SKM-1 treated with dmso at 0.1 percent for 144 hours (cell line): ENCODE measurements around the gene LDLRAD4.
A peak's percentile ranks its signal among the peaks of the same experiment; 100 is the strongest.

ENCODE experiments used
- DNase-seq: peaks from one replicate; lab custom pipeline; 2025; ENCODE audit not compliant: unreplicated experiment; lab: John Stamatoyannopoulos, UW

The LDLRAD4 gene

DNA sequence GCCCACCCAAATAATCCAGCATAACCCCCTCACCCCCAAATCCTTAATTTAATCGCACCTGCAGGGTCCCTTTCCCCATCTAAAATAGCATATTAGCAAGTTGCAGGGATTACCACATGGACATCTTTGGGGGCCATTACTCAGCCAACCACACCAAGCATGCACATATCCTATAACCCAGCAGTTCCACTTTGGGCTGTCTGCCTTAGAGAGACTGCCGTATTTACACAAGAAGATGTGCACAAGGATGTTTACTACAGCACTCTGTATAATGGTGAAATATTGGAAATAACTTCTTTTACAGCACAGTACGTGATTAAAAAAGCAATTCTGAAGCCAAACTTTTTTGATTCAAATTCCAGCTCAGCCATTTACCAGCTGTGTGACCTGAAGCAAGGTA is 17.3 kb upstream of the LDLRAD4 start:
- DNase-seq = no peak

DNA sequence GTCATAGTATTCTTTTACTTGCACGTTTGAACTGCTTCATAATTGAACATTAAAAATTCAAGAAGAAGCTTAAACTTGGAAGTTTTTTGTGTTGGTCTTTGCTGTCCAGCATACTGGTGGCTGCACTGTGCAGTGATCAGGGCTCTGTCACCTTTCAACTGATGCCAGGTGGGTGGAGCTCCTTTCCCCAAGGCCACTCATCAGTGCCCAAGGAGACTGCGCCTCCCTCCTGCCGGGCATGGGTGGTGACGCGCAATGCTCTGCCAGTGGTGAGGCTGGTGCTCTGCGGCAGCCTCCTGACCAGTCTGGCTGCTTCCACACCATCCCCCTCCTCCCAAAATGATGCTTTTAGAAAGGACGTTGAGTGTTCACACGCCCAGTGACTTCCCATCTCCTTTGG is 16.0 kb upstream of the LDLRAD4 start:
- no peak for DNase-seq

DNA sequence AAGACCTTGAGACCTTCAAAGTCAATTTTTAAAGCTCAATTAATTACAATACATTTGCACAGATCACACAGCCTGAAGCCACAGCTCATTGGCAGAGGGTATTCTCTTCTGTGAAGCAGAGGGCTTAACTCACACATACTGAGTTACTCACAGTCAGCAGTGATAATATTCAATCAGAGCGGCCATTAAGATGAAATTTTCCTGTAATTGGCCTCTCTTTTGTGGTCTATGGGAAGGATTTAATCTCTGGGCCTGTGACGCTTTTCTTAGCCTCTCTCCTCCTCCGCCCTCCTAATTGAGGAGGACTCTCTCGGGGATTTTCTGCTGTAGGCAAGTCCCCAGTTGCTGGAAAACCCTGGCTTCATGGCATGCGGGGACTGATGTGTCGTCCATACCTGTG is 12.3 kb upstream of the LDLRAD4 start:
- no peak for DNase-seq

DNA sequence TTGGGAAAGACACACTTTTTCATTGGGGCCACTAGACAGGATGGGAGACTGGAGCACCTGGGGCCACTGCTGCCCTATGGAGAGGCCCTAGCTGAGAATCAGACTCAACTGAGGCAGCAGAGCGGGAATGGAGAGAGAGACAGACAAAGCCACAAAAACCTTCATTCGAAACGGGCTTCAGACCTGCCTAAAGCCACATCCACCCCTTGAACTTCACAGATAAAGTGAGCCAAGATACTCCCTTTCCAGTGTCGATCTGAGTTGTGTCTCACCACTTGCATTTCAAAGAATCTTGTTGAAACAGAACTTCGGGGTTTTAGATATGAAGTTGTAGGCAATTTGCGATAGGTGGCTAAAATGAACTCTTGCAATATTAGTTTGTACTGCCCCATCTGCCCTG is 11.3 kb upstream of the LDLRAD4 start:
- no peak for DNase-seq

DNA sequence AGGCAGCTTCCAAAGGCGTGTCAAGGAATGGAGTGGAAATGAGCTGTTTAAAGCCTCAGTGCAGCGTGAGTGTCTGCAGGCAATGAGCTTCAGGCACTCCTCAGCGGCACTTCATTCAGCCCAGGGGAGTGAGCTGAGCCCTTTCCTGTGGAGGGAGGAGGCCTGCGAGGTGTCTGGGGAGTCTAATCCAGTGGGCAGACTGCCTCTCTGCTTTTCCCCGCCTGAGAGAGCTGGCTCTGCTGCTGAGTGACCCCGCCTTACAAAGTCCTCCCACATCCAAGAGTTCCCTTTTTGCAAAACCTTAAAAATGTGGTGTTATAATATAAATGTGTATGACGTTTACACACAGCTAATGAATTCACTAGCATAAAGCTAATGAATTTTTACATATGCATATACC is 7.0 kb upstream of the LDLRAD4 start:
- no peak for DNase-seq

DNA sequence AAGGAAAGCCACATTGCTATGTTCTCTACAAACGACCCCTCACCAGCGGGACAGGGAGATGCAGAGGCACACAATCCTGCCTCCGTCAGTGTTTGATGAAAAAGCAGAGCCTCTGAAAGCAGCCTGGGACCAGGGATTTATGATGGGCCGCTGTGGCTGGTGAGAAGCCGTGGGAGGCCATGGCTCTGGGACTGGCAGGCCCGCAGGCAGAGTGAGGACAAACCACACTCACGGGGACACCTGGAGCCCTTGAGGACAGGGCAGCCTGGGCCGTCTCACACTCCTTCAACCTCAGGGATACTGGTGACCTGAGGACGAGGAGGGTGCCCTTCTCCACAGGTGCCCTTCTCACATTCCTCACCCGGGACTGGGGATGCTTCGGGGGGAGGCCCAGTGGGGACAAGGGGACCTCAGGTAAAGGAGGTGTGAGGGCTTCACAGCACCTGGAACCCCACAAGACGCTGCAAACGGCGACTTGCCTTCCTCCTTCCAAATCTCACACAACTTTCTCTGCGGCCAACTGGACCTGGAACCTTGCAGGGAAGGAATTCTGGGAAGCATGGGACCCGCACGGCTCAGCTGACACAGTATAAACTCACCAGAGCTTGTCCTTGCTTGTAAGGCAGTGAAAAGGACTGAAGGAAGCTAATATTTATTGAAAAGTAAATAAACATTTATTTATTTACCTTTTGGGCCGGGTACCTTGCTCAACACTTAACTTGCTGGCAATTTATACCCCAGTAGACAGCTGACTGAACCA is 5.3 kb upstream of the LDLRAD4 start:
- DNase-seq = no peak

DNA sequence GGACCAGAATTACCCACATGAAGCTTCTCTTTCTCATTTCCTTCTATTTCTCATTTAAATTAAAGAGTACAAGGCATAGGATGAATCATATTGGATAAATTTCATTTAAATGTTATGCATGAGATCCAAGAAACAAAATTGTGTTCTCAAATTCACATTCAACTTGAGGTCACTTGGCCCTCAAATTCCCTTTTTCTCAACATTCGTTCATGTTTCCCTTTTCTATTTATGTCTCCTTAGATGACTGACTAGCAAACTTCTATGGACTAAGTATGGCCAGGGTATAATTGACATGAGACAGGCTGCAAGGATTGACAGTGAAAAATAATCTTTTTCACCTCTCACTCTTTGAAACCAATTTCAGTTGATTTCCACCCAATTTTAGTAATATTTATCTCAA is 4.0 kb upstream of the LDLRAD4 start:
- DNase-seq = no peak

DNA sequence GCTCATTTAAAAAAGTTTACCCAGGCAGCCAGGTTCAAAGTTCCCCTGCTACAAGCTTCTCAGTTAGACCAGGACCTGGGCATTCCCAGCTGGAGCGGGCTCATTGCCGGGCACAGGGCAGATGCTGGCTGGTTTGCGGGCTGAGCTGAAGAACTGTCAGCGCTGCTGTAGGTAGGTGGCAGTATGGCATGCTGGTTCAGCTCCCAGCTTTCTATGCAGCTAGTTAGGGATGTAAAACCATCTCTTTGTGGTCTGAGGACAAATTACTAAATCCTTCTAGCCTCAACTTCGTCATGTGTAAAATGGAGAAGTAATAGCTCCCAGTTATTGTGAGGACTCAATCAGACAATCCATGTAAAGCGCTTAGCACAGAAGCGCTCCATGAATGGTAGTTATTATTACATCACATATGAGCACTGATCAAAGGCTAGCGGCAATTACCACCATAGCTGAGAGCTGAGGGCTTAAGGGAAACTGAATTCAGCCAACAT is 2.4 kb upstream of the LDLRAD4 start:
- peak; percentile 81 for DNase-seq

DNA sequence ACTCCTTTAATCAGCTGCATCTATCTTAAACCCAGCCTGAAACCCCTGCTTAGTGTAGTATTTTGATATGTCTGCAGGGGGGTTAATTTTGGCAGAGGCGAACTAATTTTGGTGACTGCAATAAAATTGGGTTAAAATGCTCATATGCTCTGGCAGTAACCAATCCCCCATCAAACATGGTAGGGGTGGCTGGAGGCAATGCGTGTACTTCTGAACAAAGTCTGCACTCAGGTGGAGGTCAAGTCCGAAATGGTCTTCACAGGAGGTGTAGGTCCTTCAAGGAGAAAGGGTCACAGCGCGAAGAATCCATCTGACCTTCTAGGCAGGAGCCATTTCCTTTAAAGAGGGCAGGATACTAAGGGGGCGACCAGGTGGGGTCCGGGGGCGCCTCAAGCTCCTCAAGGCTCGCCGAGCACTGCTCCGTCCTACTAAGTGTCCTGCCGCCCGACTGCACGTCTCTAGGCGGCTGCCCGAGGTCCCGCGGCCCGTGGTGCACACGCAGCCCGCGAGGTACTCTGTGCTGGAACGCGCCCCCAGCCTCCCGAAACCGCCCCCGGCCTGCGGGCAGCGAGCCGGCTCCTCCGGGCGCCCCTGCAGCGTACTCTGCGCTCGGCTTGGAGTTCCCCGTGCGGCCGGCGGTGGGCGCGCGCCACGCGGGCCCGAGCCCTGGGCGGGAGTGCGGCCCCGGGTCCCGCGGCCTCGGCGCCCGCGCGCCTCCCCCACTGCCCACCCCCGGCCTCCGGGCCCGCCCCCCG is 1.7 kb upstream of the LDLRAD4 start:
- no peak for DNase-seq

DNA sequence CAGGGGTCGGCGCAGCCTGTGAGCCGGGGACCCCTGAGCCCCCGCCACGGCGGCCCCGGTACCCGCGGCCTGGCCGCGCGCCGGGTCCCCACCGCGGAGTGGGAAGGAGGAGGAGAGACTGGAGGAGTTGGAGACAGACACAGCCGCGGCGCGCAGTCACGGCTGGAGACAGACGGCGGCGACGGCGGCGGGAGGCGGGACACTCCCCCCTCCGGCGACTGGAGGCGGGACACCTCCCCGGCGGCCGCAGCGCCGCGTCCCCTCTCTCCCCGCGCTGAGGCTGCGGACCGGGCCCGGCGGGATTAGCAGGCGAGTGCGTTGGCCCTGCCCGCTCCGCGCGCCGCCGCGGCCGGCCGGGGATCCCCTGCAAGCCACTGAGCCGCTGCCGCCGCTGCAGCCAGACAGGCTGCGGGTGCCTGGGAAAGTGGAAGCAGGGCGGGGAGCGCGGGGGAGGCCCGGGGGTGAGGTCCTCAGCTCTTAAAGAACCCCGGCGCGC is 1.0 kb upstream of the LDLRAD4 start:
- DNase-seq = no peak

DNA sequence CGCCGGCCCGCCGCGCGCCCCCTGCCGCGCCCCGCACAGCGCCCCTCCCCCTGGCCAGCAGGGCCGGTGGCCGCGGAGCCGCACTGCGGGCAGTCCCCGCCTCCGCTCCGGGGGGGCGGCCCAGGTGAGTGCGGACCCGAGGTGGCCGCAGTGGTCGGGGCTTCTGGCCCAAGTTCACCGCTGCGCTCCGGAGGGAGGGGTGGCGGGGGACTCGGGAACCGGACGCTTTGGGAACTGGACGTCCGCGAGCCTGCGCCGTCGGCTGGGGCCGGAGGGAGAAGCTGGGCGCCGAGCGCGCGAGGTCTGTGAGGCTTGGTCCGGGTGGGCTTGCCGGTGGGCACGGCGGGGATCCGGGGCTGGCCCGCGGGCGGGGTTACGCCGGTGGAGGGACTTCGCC is 591 bp upstream of the LDLRAD4 start:
- DNase-seq = no peak

DNA sequence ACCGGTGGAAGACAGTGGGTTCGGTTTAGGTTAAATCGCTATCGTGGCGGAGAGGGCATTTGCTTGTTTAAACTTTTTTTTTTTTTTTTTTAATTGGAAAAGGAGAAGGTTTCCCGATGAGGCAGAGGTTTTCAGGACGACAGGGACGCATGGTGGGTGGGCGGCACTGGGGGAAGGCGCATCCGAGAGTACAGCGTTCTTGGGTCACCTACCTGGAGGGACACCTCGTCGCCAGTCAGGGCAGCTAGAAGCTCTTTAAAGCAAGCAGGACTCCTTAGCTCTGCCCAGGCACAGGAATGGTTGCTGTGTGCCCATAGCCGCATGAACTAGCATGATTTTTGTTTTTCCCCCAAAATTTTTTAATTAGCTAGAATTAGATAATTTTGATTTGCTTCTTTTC is 437 bp downstream of the LDLRAD4 start:
- DNase-seq = no peak

DNA sequence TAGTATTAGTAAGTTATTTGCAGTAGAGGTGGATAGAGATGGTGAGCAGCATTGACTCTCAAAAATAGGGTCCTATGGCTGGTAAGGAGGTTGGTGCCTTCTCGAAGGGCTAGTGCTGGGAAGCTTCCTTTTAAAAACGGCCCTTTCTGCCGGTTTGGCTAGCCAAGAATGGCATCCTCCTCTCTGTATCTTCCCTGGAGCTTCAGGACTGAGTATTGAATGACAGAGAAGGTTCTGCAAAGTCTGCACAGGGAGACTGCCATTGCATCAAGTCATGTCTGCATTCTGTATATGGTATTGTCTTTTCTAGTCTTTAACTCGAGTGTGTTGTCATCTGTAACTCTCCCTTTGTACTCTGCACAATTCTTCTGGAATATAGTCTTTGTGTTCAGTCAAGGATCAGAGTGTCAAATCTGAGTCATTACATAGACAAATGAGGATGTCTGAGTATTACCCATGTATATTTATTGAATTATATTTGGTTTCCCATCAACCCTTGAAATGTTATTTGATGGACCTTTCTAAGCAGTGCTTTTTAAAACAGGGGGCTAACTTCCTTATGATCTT is 1.1 kb downstream of the LDLRAD4 start:
- no peak for DNase-seq

DNA sequence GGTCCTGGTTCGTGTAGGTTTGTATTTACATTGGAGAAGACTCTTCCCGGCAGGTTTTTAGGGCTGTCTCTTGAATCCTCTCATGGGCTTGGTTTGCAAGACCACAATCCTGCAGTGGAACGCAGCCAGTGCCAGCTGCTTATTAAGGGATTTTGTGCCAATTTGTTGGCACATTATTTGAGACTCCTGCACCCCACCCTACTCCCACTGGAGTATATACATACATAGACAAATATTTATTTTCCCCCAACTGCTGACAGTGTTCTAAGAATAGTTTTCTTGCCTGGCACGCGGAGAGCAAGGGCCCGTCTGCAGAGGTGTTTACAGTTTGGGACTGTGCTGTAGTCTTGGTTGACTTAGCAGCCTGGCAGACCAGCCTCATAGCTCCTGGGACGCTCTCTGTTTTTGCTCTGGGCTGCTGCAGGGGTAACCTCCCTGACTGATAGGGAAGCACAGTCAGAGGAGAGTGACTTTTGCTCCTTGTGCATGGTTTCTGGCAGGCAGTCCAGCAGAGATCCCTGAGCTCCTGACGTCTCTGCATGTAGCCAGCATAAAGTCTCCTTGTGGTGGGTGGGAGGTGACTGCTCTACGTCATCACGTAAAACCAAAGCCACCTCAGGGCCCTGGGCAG is 1.9 kb downstream of the LDLRAD4 start:
- DNase-seq = no peak

DNA sequence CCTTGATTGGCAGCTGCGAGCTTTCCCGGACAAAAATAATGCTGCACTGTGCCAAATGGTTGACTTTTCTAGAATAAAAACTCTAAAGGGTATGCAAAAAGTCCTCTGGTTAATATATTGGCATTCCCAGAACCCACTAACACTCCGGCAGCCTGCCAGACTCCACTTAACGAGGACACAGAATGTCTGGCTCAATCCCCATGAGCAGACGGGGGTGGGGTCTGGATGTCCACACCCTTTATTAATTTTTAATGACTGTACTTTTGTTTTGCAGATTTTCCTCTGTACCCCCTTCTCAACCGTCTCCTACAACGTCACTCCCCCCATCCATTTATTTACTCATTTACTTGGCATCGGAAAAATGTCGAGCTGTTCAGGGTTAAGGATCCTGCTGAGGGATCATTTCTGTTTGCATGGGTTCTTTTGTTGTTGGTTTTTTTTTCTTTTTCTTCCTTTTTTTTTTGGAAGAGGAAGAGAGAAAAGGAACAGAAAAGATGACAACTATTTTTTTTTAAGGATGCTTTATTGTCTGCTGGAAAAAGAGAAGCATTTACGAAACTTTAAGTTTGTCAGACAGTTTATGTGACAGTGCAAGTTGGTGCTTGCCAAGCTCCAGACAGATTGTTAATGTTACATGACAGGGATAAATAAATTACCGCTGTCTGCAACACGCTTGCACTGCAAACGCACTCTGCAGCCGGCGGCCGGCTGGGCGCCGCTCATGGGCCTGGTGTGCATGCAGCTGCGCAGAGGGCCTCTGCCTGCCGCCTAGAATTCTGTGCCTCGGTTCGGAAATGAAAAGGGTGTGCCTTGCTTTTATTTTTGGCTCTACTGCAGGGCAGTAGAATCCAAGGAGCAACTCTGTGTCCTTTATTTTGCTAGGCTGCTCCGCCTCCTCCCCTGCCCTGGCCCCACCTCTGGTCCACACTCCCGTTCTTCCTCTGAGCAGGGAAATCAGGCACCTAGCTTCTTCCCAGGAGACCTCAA is 3.6 kb downstream of the LDLRAD4 start:
- DNase-seq = no peak

DNA sequence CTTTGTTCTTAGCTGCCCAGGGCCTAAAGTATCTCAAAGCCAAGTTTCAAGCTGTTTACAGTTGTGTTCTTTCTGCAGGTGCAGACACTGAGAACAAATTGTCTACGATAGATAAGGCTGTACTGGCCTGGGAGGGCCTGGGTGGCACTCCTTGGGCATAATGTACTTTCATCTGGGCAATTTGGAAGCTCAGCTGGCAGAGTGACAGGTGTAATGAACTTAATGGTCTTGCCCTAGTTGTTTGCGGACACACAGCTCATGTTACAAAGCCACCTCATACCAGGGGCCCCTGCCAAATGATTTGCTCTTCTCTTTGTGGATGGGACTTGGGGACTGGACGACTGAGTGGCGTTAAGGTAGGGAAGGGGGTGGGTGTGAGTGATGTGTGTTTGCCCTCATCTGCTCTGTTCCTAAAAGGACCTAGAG is 4.3 kb downstream of the LDLRAD4 start:
- no peak for DNase-seq

DNA sequence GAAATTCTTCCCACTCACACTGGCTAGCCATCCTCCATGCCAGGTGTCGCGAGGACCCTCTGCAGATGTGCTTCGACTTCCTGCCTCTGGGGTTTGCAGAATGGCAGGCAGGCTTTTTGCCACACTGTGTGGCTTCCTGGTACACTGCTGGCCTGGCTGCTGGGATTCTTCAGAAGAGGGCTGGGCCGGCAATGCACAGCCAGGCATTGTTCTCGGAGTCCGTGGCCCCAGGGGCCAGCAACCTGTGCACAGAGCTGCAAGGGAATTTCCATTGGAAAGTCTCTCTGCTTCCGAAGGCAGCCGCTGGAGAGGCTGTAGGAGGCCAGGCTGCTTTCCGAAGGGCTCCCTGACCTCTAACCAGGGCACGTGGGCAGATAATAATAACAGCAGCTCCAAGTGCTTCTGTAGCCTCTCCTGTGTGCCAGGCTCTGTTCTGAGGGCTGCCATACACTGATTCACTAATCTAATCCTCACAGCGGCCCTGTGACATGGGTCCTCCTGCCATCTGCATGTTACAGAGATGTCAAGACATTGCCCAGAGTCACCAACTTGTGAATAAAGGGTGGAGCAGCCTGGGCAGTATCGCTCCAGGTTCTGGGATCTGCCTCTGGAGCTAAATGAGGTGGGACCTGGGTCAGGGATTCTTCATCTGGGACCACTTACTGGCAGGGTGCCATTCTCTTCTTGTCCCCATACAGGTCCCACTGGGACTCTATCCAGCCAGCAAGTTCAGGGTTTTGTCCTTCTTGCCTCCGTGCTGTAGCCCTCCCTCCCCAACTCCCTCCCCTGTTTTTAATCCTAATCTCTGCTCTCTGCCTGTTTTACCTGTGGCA is 5.0 kb downstream of the LDLRAD4 start:
- DNase-seq = no peak

DNA sequence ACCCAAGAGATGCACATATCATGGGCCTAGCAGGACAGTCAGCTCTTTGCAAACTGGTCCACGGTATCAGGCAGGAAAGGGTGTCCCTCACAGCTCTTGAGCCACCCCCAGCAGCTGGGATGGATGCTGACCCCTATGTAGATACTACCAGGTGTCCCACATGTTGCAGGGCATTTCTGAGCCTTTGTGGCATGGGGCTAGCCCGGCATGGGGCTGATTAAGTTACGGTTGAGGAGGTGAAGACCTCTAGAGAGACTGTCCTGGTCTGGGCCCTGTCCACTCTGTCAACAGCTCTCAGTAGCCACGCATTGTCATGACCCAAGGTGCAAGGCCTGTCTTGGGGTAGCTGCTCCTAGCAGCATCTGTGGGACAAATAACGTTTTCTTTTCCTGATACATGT is 6.7 kb downstream of the LDLRAD4 start:
- DNase-seq = no peak

DNA sequence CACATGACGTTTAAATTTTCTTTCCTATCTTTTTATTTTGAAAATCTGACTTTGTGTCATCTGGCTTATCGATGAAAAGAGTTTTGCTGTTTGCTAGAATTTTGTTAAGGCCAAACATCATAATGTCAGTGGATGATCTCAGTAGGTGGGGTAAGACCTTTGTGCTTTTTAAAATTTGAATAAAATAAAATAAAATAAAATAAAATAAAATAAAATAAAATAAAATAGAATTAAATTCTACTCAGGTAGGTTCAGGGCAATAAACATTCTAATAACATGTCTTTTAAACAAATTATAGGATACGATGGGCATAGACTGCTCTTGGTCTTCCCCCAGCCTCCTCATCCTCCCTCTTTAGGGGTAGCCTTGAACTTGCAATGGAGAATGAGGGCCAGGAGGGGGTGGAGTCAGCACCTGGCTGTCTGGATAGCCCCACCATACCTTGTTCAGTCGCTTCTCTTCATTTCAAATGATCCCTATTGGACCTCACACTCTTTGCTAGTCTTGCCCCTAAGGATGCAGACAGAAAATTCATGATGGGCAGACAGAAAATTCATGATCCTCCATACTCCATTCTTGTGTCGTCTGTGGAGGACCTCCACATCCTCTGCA is 8.1 kb downstream of the LDLRAD4 start:
- DNase-seq = no peak
